ENCODE measurements around the gene HS1BP3. TPM values are rescaled to one million over a fixed set of nuclear protein-coding genes. Genes with fewer than 3 reads are reported as not detected.

HS1BP3 gene
- total RNA-seq, 4 donors from 2014 or later, result 23.3 to 38.2 (median 34.2) TPM

DNA sequence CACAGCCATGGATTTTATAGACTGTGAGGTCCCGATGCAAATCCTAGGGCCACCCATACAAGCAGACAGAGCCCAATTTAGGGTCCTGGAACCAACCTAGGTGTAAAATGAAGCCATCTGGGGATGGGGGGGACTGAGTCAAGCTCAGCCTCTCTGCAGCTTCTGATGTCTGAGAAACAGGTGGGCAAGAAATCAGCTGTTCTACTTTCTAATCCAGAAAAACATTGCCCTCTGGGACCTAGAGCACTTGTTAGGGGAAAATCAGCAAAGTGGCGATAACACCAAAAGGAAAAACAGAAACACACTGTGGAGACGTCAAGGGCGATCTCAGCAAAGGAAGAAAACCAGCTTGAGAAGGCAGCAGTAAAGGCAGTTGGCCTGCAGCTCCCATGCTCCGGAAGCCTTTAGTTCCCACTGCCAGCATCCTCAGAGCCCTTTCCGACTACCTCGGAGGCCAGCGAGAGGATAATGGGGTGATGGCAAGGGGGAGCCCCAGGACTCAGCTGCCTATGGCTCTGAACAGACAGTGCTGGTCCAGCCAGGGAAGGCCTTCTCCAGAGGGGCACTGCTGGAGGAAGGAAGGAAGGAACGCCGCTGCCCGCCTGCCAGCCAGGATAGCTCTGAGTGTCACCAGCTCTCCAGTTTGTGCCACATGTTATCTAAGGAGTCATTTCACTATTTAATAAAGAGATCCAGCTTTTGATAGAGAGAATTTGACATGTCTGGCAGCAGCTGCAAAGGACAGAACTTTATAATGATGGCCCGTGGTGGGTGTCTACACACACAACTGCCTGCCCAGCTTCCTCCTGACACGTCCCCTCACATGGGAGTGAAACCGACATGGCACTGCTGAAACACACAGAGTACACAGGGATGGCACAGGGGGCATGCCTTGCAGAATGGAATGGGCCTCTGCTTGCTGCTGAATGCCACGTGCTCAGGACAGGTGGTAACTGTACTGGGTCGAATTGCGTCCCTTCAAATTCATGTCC is 37.7 kb downstream of the HS1BP3 start:
- WGBS, result 84% methylated on average over 15 of the region's 17 CpGs
- peaks cover 66% of the 10 kb centered on the region for H3K4me1 ChIP-seq
- H3K4me3 ChIP-seq, result no peak overlapping the region
- no peak overlapping the region for H3K27ac ChIP-seq
- H3K36me3 ChIP-seq, result no peaks in the 10 kb centered on the region
- peak; percentile 52 to 57 for DNase-seq (ENCODE audit: low spot score in 2 of 2)
- H3K27me3 ChIP-seq, result no peaks in the 10 kb centered on the region
- H3K9me3 ChIP-seq, result no peaks in the 10 kb centered on the region
- TF ChIP-seq EP300 (IDR thresholded peaks at IDR 0.05) (no peak), POLR2A (IDR thresholded peaks at IDR 0.05) (no peak), POLR2AphosphoS5 (IDR thresholded peaks at IDR 0.05) (no peak)
- TF ChIP-seq, protein P1, sequence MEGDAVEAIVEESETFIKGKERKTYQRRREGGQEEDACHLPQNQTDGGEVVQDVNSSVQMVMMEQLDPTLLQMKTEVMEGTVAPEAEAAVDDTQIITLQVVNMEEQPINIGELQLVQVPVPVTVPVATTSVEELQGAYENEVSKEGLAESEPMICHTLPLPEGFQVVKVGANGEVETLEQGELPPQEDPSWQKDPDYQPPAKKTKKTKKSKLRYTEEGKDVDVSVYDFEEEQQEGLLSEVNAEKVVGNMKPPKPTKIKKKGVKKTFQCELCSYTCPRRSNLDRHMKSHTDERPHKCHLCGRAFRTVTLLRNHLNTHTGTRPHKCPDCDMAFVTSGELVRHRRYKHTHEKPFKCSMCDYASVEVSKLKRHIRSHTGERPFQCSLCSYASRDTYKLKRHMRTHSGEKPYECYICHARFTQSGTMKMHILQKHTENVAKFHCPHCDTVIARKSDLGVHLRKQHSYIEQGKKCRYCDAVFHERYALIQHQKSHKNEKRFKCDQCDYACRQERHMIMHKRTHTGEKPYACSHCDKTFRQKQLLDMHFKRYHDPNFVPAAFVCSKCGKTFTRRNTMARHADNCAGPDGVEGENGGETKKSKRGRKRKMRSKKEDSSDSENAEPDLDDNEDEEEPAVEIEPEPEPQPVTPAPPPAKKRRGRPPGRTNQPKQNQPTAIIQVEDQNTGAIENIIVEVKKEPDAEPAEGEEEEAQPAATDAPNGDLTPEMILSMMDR (IDR thresholded peaks at IDR 0.05), result no peak

DNA sequence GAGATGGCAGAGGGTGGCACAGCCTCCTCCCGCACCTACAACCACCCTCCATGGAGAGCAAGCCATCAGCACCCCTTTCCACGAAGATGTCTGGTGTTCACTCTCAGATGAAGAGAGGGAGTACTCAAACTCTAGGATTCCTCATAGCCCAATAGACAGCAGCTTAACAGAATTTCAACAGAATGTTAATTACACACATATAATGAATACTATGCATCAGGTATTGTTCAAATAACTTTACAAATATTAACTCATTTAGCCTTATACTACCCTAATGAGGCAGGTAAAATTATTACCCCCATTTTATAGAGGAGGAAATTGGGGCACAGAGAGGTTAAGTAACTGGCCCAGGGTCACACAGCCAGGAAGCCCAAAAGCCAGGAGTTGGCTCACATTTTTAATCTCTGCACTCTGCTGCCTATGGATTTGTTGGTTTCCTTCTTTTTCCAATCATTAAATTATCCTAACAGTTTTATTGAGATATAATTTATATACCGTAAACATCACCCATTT is 39.0 kb downstream of the HS1BP3 start:
- 90% methylated on average over 3 of the region's 3 CpGs for WGBS
- no peaks in the 10 kb centered on the region for H3K36me3 ChIP-seq
- no peak for DNase-seq (ENCODE audit: low spot score in 2 of 2)
- peaks cover 53% of the 10 kb centered on the region for H3K4me1 ChIP-seq
- peak overlapping the region; percentile 55 for H3K27ac ChIP-seq
- peaks cover 3% of the 10 kb centered on the region for H3K9me3 ChIP-seq
- no peak overlapping the region for H3K4me3 ChIP-seq
- TF ChIP-seq EP300 (IDR thresholded peaks at IDR 0.05), result no peak
- TF ChIP-seq, protein P1 (IDR thresholded peaks at IDR 0.05), result no peak
- TF ChIP-seq POLR2AphosphoS5 (IDR thresholded peaks at IDR 0.05), result no peak
- TF ChIP-seq POLR2A (IDR thresholded peaks at IDR 0.05), result no peak
- H3K27me3 ChIP-seq, result no peaks in the 10 kb centered on the region

DNA sequence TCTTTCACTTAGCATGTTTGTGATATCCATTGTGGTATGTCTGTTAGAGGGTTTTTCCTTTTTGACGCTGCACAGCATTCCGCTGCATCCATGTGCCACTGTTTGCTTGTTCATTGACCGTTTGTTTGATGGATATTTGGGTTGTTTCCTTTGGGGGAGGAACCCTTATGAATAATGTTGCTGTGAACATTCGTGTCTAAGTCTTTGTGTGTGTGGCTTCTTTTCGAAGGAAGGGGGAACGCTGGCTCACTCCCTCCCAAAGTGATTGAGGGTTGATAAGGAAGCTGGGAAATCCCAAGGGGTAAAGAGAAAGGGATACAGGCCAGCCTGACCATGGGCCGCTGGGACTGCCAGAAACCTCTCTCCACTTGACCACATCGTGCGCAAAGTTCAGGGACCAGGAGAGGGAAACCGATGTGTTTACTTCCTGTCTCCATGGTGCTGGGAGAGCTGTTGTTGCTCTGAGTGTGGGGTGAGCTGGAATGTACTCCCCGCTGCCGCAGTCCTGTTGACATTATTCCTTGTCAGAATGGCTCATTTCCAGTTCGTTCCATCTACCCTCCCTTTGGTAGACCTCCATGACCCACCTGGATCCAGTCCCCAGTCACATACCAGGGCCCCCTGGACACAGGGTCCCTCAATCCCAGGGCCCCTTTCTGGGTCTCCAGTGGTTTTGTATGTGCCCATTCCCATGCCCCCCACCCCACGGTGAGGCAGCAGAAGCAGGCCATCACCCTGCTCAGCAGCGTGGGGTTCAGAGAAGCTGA is 39.6 kb downstream of the HS1BP3 start:
- H3K4me3 ChIP-seq, result no peak overlapping the region
- H3K36me3 ChIP-seq, result no peaks in the 10 kb centered on the region
- H3K27ac ChIP-seq, result peak overlapping the region; percentile 55
- DNase-seq (ENCODE audit: low spot score in 2 of 2), result peak; percentile 78 to 82
- peaks cover 51% of the 10 kb centered on the region for H3K4me1 ChIP-seq
- peaks cover 3% of the 10 kb centered on the region for H3K9me3 ChIP-seq
- 76% methylated on average over 15 of the region's 15 CpGs for WGBS
- no peaks in the 10 kb centered on the region for H3K27me3 ChIP-seq
- no peak for TF ChIP-seq EP300 (IDR thresholded peaks at IDR 0.05)
- peak in 1 of 3 donors; percentile 40 for TF ChIP-seq POLR2AphosphoS5 (IDR thresholded peaks at IDR 0.05)

DNA sequence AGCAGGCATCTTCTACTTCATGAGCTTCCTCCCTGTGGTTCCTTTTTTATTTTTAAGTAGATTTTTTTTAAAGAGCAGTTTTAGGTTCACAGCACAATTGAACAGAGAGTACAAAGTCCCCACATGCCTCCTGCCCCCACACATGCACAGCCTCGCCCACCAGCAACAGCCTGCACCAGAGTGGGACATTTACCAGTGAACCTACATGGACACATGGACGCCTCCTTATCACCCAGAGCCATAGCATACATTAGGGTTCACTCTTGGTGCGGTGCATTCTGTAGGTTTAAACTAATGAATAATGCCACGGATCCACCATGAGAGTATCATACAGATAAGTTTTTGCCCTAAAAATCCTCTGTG is 40.9 kb downstream of the HS1BP3 start:
- no peak overlapping the region for H3K27ac ChIP-seq
- H3K9me3 ChIP-seq, result peaks cover 3% of the 10 kb centered on the region
- peaks cover 50% of the 10 kb centered on the region for H3K4me1 ChIP-seq
- H3K27me3 ChIP-seq, result no peaks in the 10 kb centered on the region
- no peaks in the 10 kb centered on the region for H3K36me3 ChIP-seq
- TF ChIP-seq EP300 (IDR thresholded peaks at IDR 0.05) (no peak), POLR2AphosphoS5 (IDR thresholded peaks at IDR 0.05) (no peak), POLR2A (IDR thresholded peaks at IDR 0.05) (no peak)
- TF ChIP-seq, protein P1 (IDR thresholded peaks at IDR 0.05), result no peak
- no peak overlapping the region for H3K4me3 ChIP-seq
- 72% methylated on average over 4 of the region's 4 CpGs for WGBS
- peak; percentile 31 to 48 for DNase-seq (ENCODE audit: low spot score in 2 of 2)

DNA sequence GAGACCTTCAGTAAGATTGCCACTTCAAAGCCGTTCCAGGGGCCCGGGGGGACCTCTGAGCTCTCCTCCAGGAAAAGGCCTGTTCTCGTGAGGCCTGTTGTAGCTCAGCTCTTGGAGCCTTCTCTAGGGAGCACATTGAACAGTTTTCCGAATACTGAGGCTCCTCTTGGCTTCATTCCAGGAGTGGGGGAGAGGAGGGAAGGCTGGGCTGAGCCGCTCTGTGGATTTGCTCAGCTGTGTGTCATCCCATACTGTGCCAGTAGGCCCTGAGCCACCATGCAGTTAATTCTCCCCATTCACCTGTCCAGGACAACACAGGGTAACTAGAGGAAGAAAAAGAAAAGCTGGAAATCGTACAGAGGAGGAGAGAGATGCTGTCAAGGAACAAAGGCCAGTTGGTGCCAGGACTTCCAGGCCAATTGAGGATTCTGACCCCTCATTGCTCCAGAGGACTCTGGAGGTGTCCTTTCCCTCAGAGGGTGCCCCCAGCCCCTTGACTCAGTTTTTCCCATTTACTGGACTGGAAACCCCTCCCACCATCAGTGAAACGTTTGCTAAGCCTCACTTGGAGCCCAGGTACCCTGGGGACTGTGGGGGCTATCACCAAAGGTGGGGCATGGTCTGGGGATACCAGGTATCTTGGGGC is 41.4 kb downstream of the HS1BP3 start:
- DNase-seq (ENCODE audit: low spot score in 2 of 2), result peak; percentile 59 to 65
- Histone ChIP-seq H3K36me3 (no peaks in the 10 kb centered on the region), H3K27me3 (no peaks in the 10 kb centered on the region), H3K4me1 (peaks cover 50% of the 10 kb centered on the region), H3K9me3 (peaks cover 3% of the 10 kb centered on the region), H3K4me3 (no peak overlapping the region), H3K27ac (peak overlapping the region; percentile 32)
- no peak for TF ChIP-seq EP300 (IDR thresholded peaks at IDR 0.05)
- TF ChIP-seq, protein P1 (IDR thresholded peaks at IDR 0.05), result no peak
- no peak for TF ChIP-seq POLR2AphosphoS5 (IDR thresholded peaks at IDR 0.05)
- no peak for TF ChIP-seq POLR2A (IDR thresholded peaks at IDR 0.05)
- 39% methylated on average over 7 of the region's 7 CpGs for WGBS
